DMS153 treated with DMSO at 0.1 percent for 48 hours (cell line): ENCODE data around the gene RNF113A.
"Not testable (repeated sequence)": the region's sequence is repeated elsewhere in the genome, so short reads cannot be mapped to it uniquely, and the experiment has no call there.

ENCODE experiments used
- DNase-seq: peaks from one replicate; lab custom pipeline; 2025; ENCODE audit not compliant: unreplicated experiment; lab: John Stamatoyannopoulos, UW

RNF113A gene

DNA sequence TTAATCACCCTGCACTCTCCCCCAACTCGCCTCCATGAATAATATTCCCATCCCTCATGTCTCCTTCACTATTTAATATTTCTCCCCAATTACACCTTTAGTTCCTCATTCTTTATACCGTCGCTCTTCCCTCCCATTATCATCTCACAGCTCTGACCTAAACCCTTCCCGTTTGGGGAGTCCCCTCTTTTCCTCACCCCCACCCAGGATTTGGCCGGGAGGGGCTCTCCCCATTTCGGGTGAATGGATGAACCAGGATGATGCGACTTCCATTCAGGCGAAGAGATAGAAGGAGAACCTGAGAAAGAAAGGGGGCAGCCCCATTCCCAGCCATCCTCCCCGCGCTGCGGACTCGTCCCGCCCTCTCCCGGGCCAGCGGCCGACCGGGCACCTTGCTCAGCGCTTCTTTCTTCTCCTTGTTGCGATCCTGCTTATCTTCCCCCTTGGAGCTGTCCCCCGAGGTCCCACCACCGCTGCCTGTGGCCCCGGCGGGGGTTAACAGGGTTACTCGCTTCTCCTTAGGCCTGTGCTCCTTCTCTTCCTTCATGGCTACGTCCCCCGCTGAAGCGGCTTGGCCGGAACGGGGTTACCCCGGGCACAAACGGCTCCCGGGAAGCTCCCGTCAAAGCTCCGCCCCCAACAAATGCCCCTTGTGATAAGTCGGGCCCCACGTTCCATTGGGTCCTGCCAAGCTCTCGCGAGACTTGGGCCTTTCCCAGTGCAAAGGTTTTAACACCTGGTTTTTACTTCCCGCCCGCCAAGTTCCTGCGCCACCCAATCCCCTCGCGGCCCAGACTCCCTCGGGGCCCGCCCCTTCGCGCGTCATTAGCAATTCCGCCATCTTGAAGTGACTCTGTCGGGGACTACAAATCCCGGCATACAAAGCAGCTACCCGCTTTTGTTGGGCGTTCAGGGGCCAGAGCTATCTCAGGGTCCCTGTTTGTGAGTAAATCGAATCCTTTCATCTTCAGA, 18.9 kb downstream of the RNF113A start, which contains the start of gene UPF3B:
Gene UPF3B, minus strand, starts transcription at position 582 of the 972 bp plus-strand sequence. Its CDS starts 35 bp downstream, at position 547.
- peak; percentile 99 for DNase-seq

- no peak for DNase-seq
Measured at GRCh38 chrX:119833905-119834304, 37.6 kb downstream of the RNF113A start.

- no peak for DNase-seq
Measured at GRCh38 chrX:119828446-119828845, 43.1 kb downstream of the RNF113A start.

DNA sequence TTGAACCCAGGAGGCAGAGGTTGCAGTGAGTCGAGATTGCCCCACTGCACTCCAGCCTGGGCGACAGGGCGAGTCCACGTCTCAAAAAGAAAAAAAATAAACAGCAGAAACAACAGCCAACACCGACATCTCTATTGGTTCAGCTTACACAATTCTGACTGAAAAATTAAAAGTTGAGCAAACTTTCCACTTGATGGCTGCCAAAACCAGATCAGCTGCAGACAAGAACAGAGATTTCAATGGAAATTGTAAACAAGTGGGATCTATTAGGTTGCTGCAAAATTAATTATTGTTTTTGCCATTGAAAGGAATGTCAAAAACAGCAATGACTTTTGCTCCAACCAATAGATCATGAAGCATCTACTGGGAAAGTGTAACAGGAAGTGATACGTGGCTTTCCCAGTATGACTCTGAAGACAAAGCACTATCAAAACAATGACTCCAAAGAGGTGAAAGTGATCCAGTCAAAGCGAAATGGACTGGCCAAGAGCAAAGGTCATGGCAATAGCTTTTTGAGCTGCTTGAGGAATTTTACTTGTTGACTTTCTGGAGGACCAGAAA, 45.1 kb downstream of the RNF113A start:
- no peak for DNase-seq

- not testable (repeated sequence) for DNase-seq
Measured at GRCh38 chrX:119824221-119824620, 47.3 kb downstream of the RNF113A start.

DNA sequence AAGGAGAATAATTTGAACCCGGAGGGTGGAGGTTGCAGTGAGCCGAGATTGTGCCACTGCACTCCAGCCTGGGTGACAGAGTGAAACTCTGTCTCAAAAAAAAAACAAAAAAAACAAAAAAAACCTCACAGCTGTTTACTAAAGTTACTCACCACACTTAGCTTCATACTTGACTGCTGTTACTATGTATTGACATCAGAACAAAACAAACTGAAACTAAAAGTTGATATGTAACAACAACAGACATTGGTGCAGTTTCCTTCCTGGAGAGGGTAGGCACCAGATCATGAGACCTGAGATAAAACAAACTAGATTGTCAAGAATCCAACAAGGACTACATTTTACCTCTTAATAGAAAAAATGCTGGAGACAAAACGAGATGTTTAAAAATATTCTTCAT, 49.8 kb downstream of the RNF113A start:
- DNase-seq, result not testable (repeated sequence)
